Kidney epithelial cell (primary cell): ENCODE results near the gene WDR86. TPM values are rescaled to one million over a fixed set of nuclear protein-coding genes. Genes with fewer than 3 reads are reported as not detected.

Source experiments
- DNase-seq: peaks from one replicate; pipeline ENCODE4 v3.0.0-alpha.2; 2010; ENCODE audit warnings: low read depth
- H3K27me3 ChIP-seq: 2 replicates; pipeline ENCODE4 v1.6.0; 2011; ENCODE audit warnings: low read length; ENCODE audit not compliant: control insufficient read depth, insufficient read depth
- H3K36me3 ChIP-seq: 2 replicates; pipeline ENCODE4 v1.5.1; 2011; ENCODE audit warnings: low read length; ENCODE audit not compliant: control insufficient read depth, insufficient read depth
- H3K4me3 ChIP-seq: 2 replicates; pipeline ENCODE4 v1.5.1; 2011; ENCODE audit warnings: low read depth, mild to moderate bottlenecking, control low read depth, low read length
- total RNA-seq: library from RNA; depleted of rRNA; stranded (reverse); fragments of >200 nt; gene quantifications from 2 replicates; pipeline ENCODE4 v1.2.3, GENCODE V29; 2015
- TF ChIP-seq, protein P1 (sequence below): IDR thresholded peaks from 2 replicates; pipeline ENCODE4 v1.5.1; 2011; ENCODE audit warnings: mild to moderate bottlenecking, moderate library complexity, low read length, control low read depth, inconsistent platforms; ENCODE audit not compliant: insufficient read depth, poor library complexity, severe bottlenecking

WDR86 gene
- total RNA-seq, 1 donor from 2014 or later: 19.6 TPM

GRCh38 chr7:151361193-151361959 lies 48.5 kb downstream of the WDR86 start:
- no peak overlapping the region for H3K4me3 ChIP-seq
- no peak for DNase-seq
- H3K27me3 ChIP-seq: no peaks in the 10 kb centered on the region
- H3K36me3 ChIP-seq: no peaks in the 10 kb centered on the region
- TF ChIP-seq, protein P1, sequence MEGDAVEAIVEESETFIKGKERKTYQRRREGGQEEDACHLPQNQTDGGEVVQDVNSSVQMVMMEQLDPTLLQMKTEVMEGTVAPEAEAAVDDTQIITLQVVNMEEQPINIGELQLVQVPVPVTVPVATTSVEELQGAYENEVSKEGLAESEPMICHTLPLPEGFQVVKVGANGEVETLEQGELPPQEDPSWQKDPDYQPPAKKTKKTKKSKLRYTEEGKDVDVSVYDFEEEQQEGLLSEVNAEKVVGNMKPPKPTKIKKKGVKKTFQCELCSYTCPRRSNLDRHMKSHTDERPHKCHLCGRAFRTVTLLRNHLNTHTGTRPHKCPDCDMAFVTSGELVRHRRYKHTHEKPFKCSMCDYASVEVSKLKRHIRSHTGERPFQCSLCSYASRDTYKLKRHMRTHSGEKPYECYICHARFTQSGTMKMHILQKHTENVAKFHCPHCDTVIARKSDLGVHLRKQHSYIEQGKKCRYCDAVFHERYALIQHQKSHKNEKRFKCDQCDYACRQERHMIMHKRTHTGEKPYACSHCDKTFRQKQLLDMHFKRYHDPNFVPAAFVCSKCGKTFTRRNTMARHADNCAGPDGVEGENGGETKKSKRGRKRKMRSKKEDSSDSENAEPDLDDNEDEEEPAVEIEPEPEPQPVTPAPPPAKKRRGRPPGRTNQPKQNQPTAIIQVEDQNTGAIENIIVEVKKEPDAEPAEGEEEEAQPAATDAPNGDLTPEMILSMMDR: no peak

- H3K27me3 ChIP-seq: no peaks in the 10 kb centered on the region
These were observed 57.3 kb downstream of the WDR86 start for GRCh38 chr7:151352512-151352911.

GRCh38 chr7:151351967-151352366 lies 57.9 kb downstream of the WDR86 start:
- Histone ChIP-seq H3K27me3 (no peaks in the 10 kb centered on the region), H3K36me3 (no peaks in the 10 kb centered on the region), H3K4me3 (no peak overlapping the region)
- DNase-seq: no peak
- TF ChIP-seq, protein P1: no peak

More at GRCh38 chr7:151352512-151352911, 57.3 kb downstream of the WDR86 start:
- no peaks in the 10 kb centered on the region for H3K36me3 ChIP-seq
- TF ChIP-seq, protein P1: no peak
- no peak for DNase-seq
- no peak overlapping the region for H3K4me3 ChIP-seq

DNA sequence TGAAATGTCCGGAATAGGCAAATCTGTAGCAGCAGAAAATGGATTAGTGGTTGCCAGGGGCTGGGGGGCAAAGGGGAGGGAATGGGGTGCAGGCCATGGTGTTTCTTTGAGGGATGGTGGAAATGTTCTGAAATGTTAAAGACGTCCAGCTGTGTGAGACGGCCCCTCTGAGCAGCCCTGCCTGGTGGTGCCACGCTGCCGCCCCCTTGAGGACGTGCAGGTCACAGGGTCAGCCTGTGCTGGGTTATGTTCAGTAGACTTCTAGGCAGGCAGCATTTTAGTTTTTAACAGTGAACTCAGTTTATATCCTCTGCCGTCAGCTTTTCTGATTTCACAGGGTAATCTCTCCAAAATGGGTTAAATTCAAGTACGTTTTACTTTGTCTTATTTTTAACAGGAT lies 58.8 kb downstream of the WDR86 start:
- Histone ChIP-seq H3K36me3 (peaks cover 1% of the 10 kb centered on the region), H3K4me3 (no peak overlapping the region), H3K27me3 (no peaks in the 10 kb centered on the region)
- TF ChIP-seq, protein P1: peak; percentile 38
- DNase-seq: no peak

DNA sequence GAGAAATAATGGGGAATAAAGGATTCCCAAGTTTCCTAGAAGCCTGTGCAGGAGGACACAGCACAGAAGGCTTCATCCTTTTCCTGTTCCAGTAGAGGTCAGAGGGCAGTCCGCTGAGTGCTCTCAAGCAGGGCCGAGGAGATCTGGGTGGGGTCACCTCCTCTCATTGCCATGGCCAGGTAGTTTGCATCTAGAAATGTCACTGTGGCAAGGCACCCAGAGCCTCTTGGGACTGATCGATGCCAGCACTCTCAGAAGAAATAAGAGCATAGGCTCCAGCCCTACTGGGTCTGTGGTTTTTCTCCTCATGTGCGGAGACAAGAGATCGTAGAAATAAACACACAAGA lies 60.4 kb downstream of the WDR86 start:
- H3K36me3 ChIP-seq: peaks cover 3% of the 10 kb centered on the region
- peak overlapping the region; percentile 19 for H3K4me3 ChIP-seq
- H3K27me3 ChIP-seq: no peaks in the 10 kb centered on the region
- DNase-seq: no peak
- TF ChIP-seq, protein P1: no peak

- H3K4me3 ChIP-seq: no peak overlapping the region
- peaks cover 3% of the 10 kb centered on the region for H3K36me3 ChIP-seq
- no peaks in the 10 kb centered on the region for H3K27me3 ChIP-seq
- TF ChIP-seq, protein P1: no peak
- no peak for DNase-seq
These were observed 60.9 kb downstream of the WDR86 start for GRCh38 chr7:151348970-151349369.
